GM23338 (cell line): ENCODE data around the gene TNFSF8.

Experiments
- CREB1 ChIP-seq: fragments of 250-450 bp; sonication (Bioruptor Pico); IDR thresholded peaks from 2 replicates; pipeline ENCODE4 v1.5.0; 2020; ENCODE audit warnings: low read depth, mild to moderate bottlenecking, moderate library complexity
- CTCF ChIP-seq, 2 experiments: fragments of 200-600 bp in 1 of 2; sonication (generic) in 1 of 2; conservative IDR thresholded peaks; 2 replicates each; pipeline versions ENCODE4 v1.5.1 to v1.6.1; 2016 to 2017; ENCODE audit warnings: antibody characterized with exemption in 2 of 2, low read depth in 2 of 2, mild to moderate bottlenecking in 2 of 2, moderate library complexity in 1 of 2
- EZH2 ChIP-seq: fragments of 200-600 bp; sonication (generic); IDR thresholded peaks from one replicate; pipeline ENCODE4 v1.8.0; 2017; ENCODE audit warnings: antibody characterized with exemption, mild to moderate bottlenecking, low read depth; ENCODE audit not compliant: unreplicated experiment
- EZH2phosphoT487 ChIP-seq: fragments of 200-600 bp; sonication (generic); IDR thresholded peaks from one replicate; pipeline ENCODE4 v1.8.1; 2018; ENCODE audit warnings: antibody characterized with exemption; ENCODE audit not compliant: unreplicated experiment
- JUNB ChIP-seq: IDR thresholded peaks from one replicate; pipeline ENCODE4 v1.6.1; 2016; ENCODE audit warnings: antibody characterized with exemption; ENCODE audit not compliant: unreplicated experiment
- NANOG ChIP-seq: IDR thresholded peaks from 2 replicates; pipeline ENCODE4 v1.6.1; 2016; ENCODE audit warnings: antibody characterized with exemption, borderline replicate concordance
- POLR2AphosphoS5 ChIP-seq: IDR thresholded peaks from 2 replicates; pipeline ENCODE4 v1.6.1; 2016; ENCODE audit warnings: antibody characterized with exemption, low read depth
- REST ChIP-seq: IDR thresholded peaks from one replicate; pipeline ENCODE4 v1.6.1; 2018; ENCODE audit warnings: antibody characterized with exemption; ENCODE audit not compliant: unreplicated experiment

GRCh38 chr9:114908805-114909448, 21.5 kb downstream of the TNFSF8 start:
- TF ChIP-seq CTCF (conservative IDR thresholded peaks at IDR 0.05; ENCODE audit: low read depth in 2 of 2) (no peak), POLR2AphosphoS5 (no peak), REST (no peak), EZH2 (no peak), EZH2phosphoT487 (no peak), NANOG (no peak), JUNB (no peak), CREB1 (CRISPR knock-in tag) (no peak)
